Anterior cingulate cortex (tissue), 58 donors: Measurements from ENCODE around the gene ANKS1B.

Experiments
- DNase-seq, 58 donors: peaks; one replicate each; lab custom pipeline; 2025; lab: John Stamatoyannopoulos, UW

Gene ANKS1B

GRCh38 chr12:98816720-98817119 lies 1168.0 kb downstream of the ANKS1B start:
- DNase-seq = no peak

GRCh38 chr12:98814254-98814653 lies 1170.5 kb downstream of the ANKS1B start:
- DNase-seq = peak in 1 of 58 donors; percentile 14

GRCh38 chr12:98812225-98812624 lies 1172.5 kb downstream of the ANKS1B start:
- DNase-seq = no peak

DNA sequence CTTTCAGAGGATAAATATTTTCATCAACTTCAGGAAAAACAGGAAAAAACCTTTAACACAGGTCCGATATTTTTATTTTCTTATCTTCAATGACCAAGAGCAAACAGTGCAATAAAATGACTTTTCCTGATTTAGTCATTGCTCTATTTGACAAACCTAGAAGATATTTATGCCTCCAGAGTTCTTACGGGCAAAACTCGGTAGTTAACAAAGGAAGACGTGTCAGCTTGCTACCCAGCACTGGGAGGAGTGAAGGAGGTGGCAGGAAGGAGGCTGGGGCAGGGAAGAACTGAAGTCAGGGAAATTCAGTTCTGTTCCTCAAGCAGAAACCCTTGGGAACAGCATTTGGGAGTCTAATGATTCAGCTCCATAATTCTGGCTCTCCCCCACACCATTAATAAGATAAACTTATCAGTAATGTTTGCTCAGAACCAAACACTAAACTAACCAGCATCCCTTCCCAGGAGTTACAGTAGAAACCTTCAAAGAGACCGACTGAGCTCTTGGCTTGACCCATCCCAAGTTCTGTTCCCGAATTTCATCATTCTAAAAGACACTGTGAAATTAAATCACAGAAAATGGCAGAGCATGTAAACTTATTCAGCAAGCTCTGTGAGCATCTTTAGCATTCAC lies 1176.4 kb downstream of the ANKS1B start:
- DNase-seq = no peak

- DNase-seq = no peak
Observed at GRCh38 chr12:98807187-98807586, 1177.5 kb downstream of the ANKS1B start.

DNA sequence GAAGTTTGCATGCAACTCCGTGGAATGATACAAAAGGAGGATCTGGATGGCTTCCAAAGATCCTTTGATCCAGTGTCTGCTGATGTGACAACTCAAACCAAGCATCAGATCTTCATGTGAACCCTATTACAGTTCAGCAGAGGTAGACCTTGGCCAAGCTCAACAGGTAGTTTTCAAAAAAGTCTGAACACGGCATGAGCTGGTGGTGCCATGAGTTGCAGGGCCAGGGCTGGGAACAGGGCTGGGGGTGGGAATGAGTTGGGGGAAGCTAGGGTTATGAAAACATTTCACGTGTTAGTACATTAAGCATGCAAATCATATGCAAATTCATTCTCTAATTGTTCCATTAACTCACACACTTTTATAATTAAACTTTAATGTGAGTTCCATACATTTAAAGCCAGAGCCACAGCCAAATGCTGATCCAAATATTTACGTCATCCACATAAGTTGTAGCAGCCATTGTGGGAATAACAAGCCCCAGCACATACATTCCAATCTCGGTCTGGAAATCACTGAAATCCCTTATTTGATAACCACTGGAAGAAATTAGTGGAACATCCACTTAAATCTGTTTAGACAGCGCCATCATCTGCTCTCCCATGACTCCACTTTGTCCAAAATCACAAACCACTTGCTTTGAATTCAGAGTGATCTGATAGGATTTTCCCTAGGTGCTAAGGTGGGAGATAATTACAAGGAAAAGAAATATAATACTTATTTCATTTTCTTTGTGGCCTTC lies 1181.1 kb downstream of the ANKS1B start:
- DNase-seq = no peak

DNA sequence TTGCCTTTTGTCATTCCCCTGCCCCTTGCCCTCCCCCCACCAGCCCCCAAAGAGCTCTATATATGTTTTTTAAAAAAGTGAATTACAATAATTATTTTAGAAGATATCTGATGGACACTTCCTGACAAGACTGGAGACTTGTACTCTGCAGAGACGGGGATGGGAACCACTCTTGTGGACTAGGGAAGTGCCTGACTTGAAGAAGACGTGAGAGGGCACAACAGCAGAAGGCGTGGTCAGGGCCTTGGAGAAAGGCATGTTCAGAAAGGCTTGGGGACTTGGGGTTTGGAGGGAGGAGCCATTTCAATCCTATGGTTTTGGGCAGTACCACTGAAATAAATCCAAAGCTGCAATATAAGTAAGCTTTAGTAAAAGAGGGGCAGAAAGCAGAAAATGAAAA lies 1184.9 kb downstream of the ANKS1B start:
- no peak for DNase-seq

- no peak for DNase-seq
Observed at GRCh38 chr12:98799146-98799810, 1185.5 kb downstream of the ANKS1B start.

- no peak for DNase-seq
Observed at GRCh38 chr12:98797200-98797599, 1187.5 kb downstream of the ANKS1B start.

GRCh38 chr12:98796745-98797144 lies 1188.0 kb downstream of the ANKS1B start:
- DNase-seq = no peak

GRCh38 chr12:98793121-98793520 lies 1191.6 kb downstream of the ANKS1B start:
- no peak for DNase-seq

DNA sequence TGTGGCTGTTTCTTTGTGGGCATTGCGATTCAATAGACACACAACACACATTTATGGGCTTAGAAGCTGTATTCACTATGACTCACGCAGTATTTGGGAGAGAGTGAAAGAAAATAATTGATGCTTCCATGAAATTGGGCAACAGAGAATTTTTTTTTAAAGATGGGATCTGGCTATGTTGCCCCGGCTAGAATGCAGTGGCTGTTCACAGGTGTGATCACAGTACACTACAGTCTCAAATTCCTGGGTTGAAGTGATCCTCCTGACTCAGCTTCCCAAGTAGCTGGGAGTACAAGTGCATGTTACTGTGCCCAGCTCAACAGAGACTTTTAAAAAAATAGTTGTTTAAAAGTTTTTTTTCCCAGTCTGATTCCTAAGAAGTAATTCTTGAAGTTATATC lies 1193.3 kb downstream of the ANKS1B start:
- DNase-seq = no peak

DNA sequence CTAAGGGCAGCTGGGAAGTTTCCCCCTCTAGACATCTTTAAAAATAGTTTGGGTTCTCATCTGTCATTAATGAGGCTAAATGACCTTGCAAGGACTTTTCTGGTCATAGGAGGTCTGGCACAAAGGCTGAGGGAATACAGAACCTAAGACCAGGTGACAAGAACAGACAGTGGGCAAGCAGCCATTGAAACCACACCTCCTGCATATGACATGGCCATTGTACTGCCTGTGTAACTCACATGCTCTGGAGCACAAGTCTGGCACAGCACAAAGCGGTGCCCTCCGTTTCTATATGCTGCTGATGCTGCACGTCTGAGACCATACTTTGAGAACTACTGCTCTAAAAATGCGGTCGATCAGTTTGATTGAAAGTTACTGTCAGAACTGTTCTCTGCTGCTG lies 1196.3 kb downstream of the ANKS1B start:
- no peak for DNase-seq

DNA sequence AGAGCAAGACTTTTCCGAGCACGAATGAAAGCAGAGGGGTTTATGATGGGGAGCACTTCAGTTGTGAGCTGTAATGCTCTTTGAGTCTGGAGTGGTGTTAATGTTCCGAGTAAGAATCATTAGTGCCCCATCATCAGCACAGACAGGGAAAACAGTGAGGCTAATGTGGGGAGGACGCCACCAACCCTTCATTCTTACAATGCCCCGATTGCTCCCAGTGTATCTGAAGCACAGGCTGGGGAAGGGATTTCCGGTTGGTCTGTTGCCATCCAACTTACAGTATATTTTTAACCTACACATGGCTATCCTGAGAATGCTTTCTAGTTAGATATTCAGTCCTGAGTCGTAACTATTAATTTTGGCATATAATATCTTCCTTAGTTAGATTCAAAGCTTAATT lies 1198.1 kb downstream of the ANKS1B start:
- no peak for DNase-seq

DNA sequence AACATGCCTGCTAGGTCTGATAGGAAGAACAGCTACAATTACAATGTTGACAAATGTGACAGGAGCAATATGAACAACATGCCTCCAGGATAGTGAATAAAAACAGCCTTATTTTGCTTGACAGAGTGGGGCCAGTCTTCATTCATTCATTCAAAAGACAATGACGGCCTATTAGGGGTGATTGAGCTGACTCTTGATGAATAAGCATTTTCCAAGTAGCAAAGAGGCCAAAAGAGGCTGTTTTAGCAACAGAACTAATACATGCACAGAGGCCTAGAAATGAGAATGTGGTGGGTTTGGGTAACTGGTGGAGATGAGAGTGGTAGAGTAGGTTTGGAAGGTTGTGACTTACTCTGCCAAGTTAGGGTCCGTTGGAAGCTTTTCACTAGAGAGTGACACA lies 1201.3 kb downstream of the ANKS1B start:
- DNase-seq = no peak

DNA sequence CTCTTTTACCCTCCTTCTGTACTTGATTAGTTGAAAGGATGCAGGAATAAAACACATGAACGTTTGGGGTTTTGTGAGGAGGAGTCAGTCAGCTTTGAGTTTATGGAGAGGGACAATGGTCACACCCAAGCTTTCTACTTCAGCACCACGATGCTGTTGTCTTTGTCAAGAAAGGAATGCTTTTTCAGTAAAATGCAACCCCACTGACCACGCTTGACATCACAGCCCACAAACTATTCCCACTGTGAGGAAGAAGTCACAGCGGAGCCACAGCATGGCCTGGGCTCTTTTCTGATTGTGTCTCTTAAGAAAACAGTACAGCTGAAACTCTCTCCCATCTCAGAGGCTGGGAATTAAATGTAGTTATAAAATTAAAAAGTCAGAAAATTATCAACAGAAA lies 1204.5 kb downstream of the ANKS1B start:
- no peak for DNase-seq

- DNase-seq = no peak
Observed at GRCh38 chr12:98772818-98773217, 1211.9 kb downstream of the ANKS1B start.

DNA sequence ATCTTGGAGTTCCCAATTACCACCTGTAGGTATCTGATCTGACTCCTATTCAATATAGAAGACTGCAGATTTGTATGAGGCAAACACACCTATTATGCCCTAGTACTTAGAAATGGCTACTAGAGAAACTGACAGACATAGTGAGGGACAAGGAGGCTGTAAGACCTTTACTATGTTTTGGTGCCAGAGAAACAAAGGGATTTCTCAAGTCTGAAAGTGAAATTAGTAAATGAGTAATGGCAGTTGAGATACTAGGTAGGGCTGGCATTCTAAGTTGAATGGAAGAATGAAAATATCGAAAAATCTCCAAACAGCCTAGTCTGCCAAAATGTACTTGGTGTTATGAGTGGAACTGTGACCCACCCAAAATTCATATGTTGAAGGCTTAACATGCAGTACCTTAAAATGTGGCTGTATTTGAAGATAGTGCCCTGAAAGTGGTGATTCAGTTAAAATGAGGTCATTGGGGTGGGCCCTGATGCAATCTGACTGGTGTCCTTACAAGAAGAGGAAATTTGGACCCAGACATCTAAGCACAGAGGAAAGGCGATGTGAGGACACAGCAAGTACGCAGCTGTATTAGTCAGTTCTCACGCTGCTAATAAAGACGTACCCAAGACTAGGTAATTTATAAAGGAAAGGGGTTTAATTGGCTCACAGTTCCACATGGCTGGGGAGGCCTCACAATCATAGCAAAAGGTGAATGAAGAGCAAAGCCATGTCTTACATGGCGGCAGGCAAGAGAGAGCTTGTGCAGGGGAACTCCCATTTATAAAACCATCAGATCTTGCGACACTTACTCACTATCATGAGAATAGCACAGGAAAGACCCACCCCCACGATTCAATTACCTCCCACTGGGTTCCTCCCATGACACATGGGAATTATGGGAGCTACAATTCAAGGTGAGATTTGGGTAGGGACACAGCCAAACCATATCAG lies 1212.7 kb downstream of the ANKS1B start:
- no peak for DNase-seq

DNA sequence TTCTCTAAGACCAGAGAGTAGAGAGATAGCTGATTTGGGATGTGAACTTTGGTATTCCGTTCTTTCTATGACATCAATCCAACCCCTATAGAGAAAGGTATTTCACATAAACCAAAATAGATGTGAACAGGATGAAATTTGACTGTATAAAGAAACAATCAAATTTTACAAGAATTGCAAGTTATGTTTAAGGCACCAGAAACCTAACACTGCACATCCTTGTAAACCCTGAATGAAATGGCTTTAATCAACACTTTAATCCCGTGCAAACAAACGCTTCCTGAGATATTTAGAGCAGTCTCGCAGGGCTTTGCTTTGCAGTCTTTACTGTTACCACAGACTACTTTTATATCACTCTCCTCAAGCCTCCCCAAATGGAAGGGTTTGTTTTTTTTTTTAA lies 1214.5 kb downstream of the ANKS1B start:
- DNase-seq = no peak

DNA sequence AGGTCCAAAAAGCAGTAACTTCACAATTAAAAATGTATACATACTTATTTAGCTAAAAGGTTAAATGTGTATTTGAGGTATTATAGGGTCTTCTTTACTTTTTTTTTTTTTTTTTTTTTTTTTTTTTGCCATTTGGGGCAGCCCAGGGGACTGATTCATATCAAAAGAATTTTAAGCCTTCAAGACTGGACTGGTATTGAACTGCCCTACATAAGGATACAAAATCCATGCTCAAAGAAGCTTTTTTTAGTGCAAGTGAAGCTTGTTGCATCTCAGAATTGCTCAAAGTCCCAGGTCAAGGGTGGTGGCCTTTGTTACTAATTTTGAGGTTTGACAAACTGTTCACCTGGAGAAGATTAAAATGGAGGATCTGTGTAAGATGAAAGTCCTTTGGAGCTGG lies 1215.7 kb downstream of the ANKS1B start:
- no peak for DNase-seq

DNA sequence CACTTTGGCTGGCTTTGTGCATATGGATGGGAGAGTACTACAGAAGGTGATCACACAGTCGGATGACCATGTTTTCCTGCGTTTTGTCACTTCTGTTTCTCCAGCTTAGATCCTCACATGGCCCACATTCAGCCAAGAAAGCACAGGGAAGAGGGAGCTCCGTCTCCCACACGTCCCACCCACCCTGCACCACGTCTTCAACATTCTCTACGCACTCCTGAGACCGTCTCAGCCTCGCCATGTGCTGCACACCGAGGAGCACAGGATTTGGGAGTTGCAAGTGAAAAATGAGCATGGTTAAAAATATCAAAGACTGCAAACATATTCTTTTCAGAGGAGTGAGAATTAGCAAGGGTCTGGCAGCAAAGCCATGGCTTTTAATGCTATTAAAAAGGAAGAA lies 1217.5 kb downstream of the ANKS1B start:
- DNase-seq = peak in 16 of 58 donors; percentile 10 to 61 (median 24)
